AML-193 (cell line): ENCODE results near the gene PLK5.
"Not testable (repeated sequence)": the region's sequence is repeated elsewhere in the genome, so short reads cannot be mapped to it uniquely, and the experiment has no call there.

ENCODE experiments used
- DNase-seq, 2 experiments: peaks; one replicate each; lab custom pipeline; 2025; lab: John Stamatoyannopoulos, UW

Gene PLK5

GRCh38 chr19:1491114-1491848, 32.6 kb upstream of the PLK5 start, which contains the start of gene REEP6:
TSS of gene REEP6 (plus strand) at chr19:1491181. CDS start at chr19:1491270, 89 bp downstream.
- DNase-seq: no peak

DNA sequence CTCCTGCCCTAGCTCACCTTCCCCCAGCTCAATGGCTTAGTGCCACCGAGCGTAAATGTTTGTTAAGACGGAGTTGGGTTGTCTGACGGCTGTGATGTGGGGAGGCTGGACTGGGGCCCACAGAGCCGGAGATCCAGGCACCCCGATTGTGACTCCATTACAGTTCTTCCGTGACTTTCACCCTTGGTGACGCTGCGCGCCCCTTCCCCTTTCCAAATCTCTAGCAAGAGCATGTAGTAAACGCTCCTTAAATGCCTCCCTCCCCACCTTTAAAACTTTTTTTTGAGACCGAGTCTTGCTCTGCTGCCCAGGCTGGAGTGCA, 32.1 kb upstream of the PLK5 start:
- no peak for DNase-seq

DNA sequence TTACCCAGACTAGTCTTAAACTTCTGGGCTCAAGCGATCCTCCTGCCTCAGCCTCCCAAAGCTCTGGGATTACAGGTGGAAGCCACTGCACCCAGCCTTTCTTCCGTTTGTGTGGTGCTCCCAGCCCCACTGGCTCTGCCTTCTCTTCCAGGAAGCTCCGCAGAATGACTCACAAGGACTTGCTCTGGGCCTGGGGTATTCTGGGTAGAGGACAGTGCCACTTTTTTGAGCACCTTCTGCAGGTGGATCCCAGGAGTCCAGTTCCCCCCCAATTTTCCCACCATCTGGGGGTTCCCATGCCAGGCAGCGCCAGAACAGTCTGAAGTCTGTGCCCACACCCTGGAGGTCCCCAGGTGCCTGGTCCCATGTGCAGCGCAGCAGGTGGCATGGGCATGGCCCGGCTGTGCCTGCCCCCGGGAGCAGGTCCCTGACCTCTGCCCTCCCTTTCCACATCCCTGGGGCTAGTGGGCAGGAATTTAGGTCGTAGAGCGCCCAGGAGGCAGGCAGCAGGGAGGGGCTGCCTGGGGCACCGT, 31.3 kb upstream of the PLK5 start:
- no peak for DNase-seq

DNA sequence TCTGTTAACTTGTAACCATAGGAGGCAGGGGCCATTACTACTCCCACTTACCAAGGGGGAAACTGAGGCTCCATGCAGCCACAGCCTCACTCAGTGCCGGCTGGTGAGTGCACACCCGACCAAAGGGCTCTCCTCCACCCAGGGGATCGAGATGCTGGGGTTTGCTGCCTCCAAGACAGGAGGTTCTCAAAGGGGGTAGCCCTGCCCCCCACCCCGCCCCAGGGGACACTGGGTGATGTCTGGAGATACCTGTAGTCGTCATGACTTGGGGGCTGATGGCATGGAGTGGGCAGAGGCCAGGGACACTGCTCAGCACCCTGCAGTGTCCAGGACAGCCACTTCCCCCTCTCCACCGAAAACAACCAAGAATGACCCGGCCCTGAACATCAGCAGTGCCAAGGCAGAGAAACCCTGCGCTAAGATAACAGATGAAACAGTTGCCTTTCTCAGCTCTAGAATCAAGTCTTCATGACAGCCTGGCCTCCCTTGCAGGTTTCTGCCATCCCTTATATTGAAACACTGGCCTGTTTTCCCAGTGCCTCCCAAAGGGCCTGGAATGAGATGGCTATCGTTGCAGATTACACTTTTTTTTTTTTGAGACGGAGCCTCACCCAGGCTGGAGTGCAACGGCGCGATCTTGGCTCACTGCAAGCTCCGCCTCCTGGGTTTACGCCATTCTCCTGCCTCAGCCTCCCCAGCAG, 29.6 kb upstream of the PLK5 start:
- no peak for DNase-seq

- no peak for DNase-seq
Observed at GRCh38 chr19:1495051-1495798, 28.7 kb upstream of the PLK5 start.

GRCh38 chr19:1495799-1496713, 27.8 kb upstream of the PLK5 start:
- no peak for DNase-seq

DNA sequence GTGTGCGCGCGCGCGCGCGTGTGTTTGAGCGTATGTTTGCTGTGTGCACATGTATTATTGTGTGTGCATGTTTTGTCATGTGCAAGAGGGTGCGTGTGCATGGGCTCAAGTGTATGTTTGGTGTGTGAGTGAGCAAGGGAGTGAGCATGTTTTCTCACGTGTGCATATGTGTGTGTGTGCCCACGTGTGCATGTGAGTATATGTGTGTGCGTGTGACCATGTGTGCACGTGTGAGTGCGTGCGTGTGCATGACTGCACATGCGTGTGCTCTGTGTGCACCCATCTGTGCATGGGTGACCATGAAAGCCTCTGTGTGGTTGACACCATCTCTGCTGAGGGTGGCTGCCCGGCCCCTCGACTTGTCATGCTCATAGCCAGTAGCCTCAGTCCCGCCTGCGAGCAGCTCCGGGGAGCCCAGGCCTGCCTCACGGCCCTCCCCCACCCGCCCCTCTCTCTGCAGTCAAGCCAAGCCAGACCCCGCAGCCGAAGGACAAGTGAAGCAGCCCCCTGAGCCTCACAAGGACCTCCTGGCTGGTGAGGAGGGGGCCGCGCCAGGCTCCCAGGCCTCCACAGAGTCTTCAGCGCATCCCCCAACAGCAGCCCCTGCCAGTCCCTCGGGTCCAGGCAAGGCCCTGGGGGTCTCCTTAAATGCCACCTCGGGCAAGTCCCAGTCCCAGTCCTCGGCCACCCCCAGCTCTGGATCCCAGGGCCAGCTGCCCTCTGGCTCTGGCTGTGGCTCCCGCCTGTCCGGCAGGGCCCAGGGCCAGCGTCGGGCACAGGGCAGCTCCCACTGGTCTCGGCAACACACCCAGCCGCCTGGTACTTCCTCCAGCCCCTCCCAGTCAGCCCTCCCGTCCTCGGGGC, 26.9 kb upstream of the PLK5 start:
- no peak for DNase-seq

GRCh38 chr19:1497578-1498235, 26.2 kb upstream of the PLK5 start:
- no peak for DNase-seq

DNA sequence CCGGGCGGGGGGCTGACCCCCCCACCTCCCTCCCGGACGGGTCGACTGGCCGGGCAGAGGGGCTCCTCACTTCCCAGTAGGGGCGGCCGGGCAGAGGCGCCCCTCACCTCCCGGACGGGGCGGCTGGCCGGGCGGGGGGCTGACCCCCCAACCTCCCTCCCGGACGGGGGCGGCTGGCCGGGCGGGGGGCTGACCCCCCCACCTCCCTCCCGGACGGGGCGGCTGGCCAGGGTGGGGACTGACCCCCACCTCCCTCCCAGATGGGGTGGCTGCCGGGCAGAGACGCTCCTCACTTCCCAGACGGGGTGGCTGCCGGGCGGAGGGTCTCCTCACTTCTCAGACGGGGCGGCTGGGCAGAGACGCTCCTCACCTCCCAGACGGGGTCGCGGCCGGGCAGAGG, 24.6 kb upstream of the PLK5 start:
- DNase-seq: not testable (repeated sequence)

DNA sequence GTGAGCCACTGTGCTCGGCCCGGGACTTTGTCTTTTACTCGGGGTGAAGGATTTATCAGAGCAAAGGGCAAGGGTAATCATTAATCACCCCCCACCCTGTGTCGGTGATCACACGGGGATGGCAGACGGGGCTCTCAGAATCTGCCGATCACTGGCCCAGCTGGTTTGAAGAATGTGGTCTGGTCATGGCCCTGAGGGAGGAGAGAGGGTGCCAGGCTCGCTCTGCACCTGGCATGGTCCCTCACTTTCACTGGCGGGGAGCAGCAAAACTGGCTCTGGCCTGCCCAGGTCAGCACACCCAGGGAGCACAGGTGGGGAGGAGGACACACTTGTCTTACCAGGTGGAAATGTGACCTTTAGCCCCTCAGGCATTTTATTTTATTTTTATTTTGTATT, 22.7 kb upstream of the PLK5 start:
- no peak for DNase-seq

- DNase-seq: no peak
Observed at GRCh38 chr19:1502433-1503088, 21.3 kb upstream of the PLK5 start.

DNA sequence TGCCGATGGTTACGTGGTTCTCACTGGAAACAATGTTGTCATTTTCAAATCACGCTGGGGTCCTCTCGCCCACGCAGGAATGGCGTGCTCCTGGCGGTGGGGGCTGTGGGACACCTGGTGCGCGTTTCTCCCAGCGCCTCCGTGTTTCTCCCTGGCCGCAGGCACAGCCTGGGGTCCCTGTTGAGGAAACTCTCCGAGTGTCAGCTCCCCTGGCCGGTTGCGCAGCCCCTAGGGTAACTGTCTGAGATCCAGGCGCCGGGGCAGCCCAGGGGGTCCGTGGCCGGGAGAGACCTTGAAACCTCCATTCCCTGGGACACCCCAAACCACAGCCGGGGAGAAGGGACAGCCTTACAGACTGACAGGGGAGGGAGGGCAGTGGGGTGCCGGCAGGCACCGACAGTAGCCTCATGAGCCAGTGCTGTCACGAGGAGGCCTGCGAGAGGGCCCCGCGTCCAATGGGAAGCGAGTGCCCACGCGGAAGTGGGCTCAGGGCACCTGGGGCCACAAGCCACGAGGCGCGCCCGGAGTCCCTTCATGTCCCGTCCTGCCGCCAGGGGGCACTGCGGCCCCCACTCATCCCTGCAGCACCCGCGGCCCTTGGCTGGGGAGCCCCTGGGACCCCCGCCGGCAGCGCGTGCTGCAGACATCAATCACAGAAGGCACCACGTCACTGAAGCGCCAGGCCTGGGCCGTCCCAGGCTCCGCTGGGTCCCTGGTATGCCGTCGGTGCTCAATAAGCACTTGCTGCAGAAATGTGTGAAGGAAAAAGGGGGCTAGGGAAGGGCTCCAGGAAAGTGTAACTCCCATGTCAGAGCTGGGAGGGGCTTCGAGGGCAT, 20.6 kb upstream of the PLK5 start:
- DNase-seq: peak; percentile 17 to 31

- no peak for DNase-seq
Observed at GRCh38 chr19:1503925-1504773, 19.7 kb upstream of the PLK5 start.

DNA sequence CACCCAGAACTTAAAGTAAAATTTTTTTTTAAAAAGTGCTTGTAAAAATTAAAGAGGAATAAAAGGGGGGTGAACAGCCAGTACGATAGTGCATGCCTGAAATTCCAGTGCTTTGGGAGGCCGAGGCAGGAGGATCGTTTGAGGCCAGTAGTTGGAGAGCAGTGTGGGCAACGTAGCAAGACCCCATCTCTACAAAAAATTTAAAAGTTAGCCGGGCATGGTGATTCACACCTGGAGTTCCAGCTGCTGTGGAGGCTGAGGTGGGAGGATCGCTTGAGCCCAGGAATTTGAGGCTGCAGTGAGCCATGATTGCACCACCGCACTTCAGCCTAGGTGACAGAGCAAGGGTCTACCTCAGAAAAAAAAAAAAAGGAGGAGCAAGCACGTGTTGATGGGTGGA, 18.9 kb upstream of the PLK5 start:
- no peak for DNase-seq

- DNase-seq: no peak
Observed at GRCh38 chr19:1505991-1506881, 17.6 kb upstream of the PLK5 start.

DNA sequence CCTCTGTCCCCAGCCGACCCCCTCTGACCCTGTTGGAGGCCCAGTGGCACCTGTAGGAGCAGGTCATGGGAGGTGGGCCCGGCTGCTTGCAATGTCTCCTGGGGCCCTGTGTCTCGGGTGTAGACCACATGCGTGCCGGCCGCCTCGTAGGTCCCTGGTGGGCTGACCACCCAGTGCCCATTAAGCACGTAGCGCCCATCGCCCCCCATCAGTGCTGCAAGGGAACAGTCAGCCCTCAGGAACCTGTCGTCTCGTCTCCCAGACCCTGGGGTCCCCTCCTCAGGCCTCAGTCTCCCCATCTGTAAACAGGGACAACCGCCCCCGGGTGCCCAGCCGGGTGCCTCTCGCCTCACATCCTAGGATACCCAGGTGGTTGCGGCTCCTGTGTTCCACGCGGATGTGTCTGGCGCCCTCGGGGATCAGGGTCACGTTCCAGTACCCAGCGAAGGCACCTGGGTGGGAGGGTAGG, 16.7 kb upstream of the PLK5 start:
- no peak for DNase-seq
